Nephron (organoid): ENCODE results near the gene SHB.
A peak's percentile ranks its signal among the peaks of the same experiment; 100 is the strongest.

ENCODE experiments used
- H3K27ac Mint-ChIP-seq, 3 experiments: 2 replicates each; pipeline ENCODE4 v1.8.0; 2020; ENCODE audit warnings: mixed read lengths in 3 of 3, mild to moderate bottlenecking in 2 of 3, moderate library complexity in 1 of 3
- H3K27me3 Mint-ChIP-seq: 2 replicates; pipeline ENCODE4 v1.8.0; 2021; ENCODE audit warnings: low read depth, mild to moderate bottlenecking, moderate library complexity, mixed read lengths
- H3K36me3 Mint-ChIP-seq: 2 replicates; pipeline ENCODE4 v1.8.0; 2020; ENCODE audit warnings: low read depth, mixed read lengths
- H3K4me1 Mint-ChIP-seq: 2 replicates; pipeline ENCODE4 v1.8.0; 2020; ENCODE audit warnings: mixed read lengths
- H3K4me3 Mint-ChIP-seq, 3 experiments: 2 replicates each; pipeline ENCODE4 v1.8.0; 2020; ENCODE audit warnings: mild to moderate bottlenecking in 3 of 3, mixed read lengths in 3 of 3, moderate library complexity in 2 of 3
- H3K9me3 Mint-ChIP-seq: 2 replicates; pipeline ENCODE4 v1.8.0; 2020; ENCODE audit warnings: mixed read lengths
- CTCF ChIP-seq, 3 experiments: fragments of 200-600 bp; sonication (generic); IDR thresholded peaks; one replicate each; pipeline ENCODE4 v1.5.0; 2021; ENCODE audit warnings: antibody characterized with exemption in 3 of 3; ENCODE audit not compliant: unreplicated experiment in 3 of 3

SHB gene

DNA sequence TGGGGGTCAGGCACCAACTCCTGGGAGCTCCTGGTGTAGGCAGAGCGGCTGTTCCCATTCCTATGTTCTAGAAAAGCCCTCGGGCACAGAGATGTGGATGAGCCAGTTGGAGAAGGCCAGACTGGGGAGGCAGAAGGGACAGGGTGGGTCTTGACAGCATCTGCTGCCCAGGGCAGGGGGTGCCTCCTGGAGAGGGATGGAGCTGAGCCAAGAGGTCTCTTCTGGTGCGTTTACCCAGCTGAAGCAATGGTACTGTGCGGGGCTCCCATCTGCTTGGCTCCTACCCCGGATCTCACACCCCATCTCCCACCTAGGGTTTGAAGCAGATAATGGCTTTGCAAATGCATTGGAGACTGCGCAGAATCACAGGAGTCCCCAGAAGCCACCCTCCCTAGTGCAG, 41.3 kb downstream of the SHB start:
- no peaks in the 10 kb centered on the region for H3K9me3 Mint-ChIP-seq
- peaks cover 3% of the 10 kb centered on the region for H3K27me3 Mint-ChIP-seq
- peak overlapping the region in 2 of 3 experiments; percentile 70 to 81 for H3K27ac Mint-ChIP-seq
- no peak for TF ChIP-seq CTCF (IDR thresholded peaks at IDR 0.05; ENCODE audit: unreplicated experiment in 3 of 3)
- no peak overlapping the region for H3K4me3 Mint-ChIP-seq
- peaks cover 77% of the 10 kb centered on the region for H3K4me1 Mint-ChIP-seq
- H3K36me3 Mint-ChIP-seq, result no peaks in the 10 kb centered on the region

- Mint-ChIP-seq H3K4me1 (peaks cover 77% of the 10 kb centered on the region), H3K27ac (peak overlapping the region; percentile 81 to 92 (median 91)), H3K27me3 (peaks cover 3% of the 10 kb centered on the region), H3K36me3 (no peaks in the 10 kb centered on the region), H3K9me3 (no peaks in the 10 kb centered on the region), H3K4me3 (no peak overlapping the region)
- no peak for TF ChIP-seq CTCF (IDR thresholded peaks at IDR 0.05; ENCODE audit: unreplicated experiment in 3 of 3)
Observed at GRCh38 chr9:38026840-38027527, 42.0 kb downstream of the SHB start.

DNA sequence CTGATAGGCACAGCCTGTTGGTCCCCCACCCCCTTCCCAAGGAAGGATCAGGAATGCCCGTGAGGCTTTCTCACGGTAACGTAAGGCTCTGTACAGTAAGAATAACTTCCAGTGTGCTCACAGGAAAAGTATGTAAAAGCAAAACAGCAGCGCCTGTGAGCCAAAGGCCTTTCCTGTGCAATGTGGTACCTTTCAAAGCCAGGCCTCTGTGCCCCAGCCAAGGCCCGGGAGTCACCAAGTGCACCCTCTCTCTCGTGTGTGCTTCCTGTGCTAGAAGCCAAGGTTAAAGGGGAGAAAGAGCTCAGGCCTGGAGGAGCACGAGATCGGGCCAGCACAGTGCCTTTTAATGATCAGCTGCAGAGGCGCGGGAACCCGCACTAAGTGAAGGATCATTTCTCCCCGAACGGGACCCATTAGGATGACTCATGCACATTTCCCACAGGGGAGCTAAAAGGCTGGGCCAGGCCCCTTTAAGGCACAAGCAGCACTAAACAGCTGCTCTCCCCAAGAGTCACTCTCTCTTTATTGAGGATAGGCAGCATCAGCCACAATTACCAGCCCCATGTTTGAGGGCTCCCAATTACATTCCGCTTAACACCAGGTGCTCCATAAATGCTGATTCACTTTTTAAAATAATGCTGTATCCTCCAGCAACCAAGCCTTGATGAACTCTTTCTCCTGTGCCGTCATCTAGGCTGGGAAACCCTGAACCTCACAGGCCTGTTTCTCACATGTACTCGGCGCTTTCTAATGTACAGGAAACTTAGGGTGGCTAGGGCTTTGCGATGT, 42.8 kb downstream of the SHB start:
- H3K36me3 Mint-ChIP-seq, result no peaks in the 10 kb centered on the region
- H3K4me3 Mint-ChIP-seq, result peak overlapping the region in 2 of 3 experiments; percentile 6 to 42
- H3K9me3 Mint-ChIP-seq, result no peaks in the 10 kb centered on the region
- H3K27ac Mint-ChIP-seq, result peak overlapping the region; percentile 81 to 92 (median 91)
- peaks cover 74% of the 10 kb centered on the region for H3K4me1 Mint-ChIP-seq
- peaks cover 3% of the 10 kb centered on the region for H3K27me3 Mint-ChIP-seq
- no peak for TF ChIP-seq CTCF (IDR thresholded peaks at IDR 0.05; ENCODE audit: unreplicated experiment in 3 of 3)

DNA sequence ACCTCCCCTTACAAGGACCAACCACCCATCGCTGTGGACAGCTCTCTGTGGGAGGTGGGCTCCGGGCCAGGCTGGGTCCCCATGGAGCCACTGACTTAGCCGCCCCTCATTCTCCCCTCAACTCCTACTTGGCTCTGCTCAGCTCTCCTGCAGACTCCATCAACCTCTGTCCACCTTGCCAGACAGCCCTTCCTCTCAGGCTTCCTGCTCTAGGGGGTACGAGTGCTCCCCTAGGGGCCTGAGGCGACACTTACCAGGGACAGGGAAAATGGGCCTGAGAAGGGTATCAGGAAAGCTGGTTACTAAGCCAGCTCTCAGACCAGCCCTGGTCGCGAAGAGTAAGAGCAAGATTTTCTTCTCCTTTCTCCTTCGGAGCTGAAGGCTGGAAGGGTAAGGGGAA, 43.9 kb downstream of the SHB start:
- Mint-ChIP-seq H3K36me3 (no peaks in the 10 kb centered on the region), H3K27me3 (peaks cover 3% of the 10 kb centered on the region), H3K9me3 (no peaks in the 10 kb centered on the region), H3K27ac (peak overlapping the region; percentile 81 to 92 (median 91)), H3K4me3 (no peak overlapping the region), H3K4me1 (peaks cover 78% of the 10 kb centered on the region)
- no peak for TF ChIP-seq CTCF (IDR thresholded peaks at IDR 0.05; ENCODE audit: unreplicated experiment in 3 of 3)

GRCh38 chr9:38024036-38024681, 44.9 kb downstream of the SHB start:
- Mint-ChIP-seq H3K27me3 (peaks cover 3% of the 10 kb centered on the region), H3K27ac (peak overlapping the region; percentile 81 to 92 (median 91)), H3K4me1 (peaks cover 83% of the 10 kb centered on the region), H3K4me3 (peak overlapping the region in 2 of 3 experiments; percentile 41 to 47), H3K36me3 (no peaks in the 10 kb centered on the region), H3K9me3 (no peaks in the 10 kb centered on the region)
- TF ChIP-seq CTCF (IDR thresholded peaks at IDR 0.05; ENCODE audit: unreplicated experiment in 3 of 3), result no peak
